Gastrocnemius medialis (tissue), 4 donors: Measurements from ENCODE around the gene GRK1. TPM values are rescaled to one million over a fixed set of nuclear protein-coding genes. Genes with fewer than 3 reads are reported as not detected.

Experiments used
- ATAC-seq, 2 donors: fragments of 150-250 bp; one replicate each; pipeline ENCODE4 v1.9.1; 2016
- DNase-seq, 2 donors: peaks; one replicate each; pipeline ENCODE4 v3.0.0-alpha.2; 2019
- H3K27ac ChIP-seq, 4 donors: fragments of 200-600 bp; sonication (generic); 1 replicate in 1 of 4; 2 replicates in 3 of 4; pipeline ENCODE4 v1.5.1; 2016 to 2018; ENCODE audit warnings: mild to moderate bottlenecking in 2 of 4, moderate library complexity in 1 of 4
- H3K27me3 ChIP-seq, 3 donors: fragments of 200-600 bp; sonication (generic) in 2 of 3; 1 replicate in 1 of 3; 2 replicates in 2 of 3; pipeline versions ENCODE4 v1.5.1 to v1.6.0; 2016 to 2019; ENCODE audit warnings: mild to moderate bottlenecking in 1 of 3, moderate library complexity in 1 of 3
- H3K36me3 ChIP-seq, 2 donors: fragments of 200-600 bp; sonication (generic) in 1 of 2; one replicate each; pipeline ENCODE4 v1.5.1; 2017 to 2018
- H3K4me1 ChIP-seq, 2 donors: fragments of 200-600 bp; sonication (generic) in 1 of 2; one replicate each; pipeline ENCODE4 v1.5.1; 2016 to 2017; ENCODE audit warnings: mild to moderate bottlenecking in 2 of 2
- H3K4me3 ChIP-seq, 4 donors: fragments of 200-600 bp; sonication (generic) in 3 of 4; 1 replicate in 1 of 4; 2 replicates in 3 of 4; pipeline ENCODE4 v1.5.1; 2016 to 2019; ENCODE audit warnings: mild to moderate bottlenecking in 2 of 4
- H3K9me3 ChIP-seq, 3 donors: fragments of 200-600 bp; sonication (generic) in 2 of 3; 1 replicate in 1 of 3; 2 replicates in 2 of 3; pipeline ENCODE4 v1.5.1; 2016 to 2019
- POLR2A ChIP-seq, 2 donors: fragments of 450-650 bp; IDR thresholded peaks; one replicate each; pipeline ENCODE4 v1.6.1; 2017; ENCODE audit warnings: antibody characterized with exemption in 2 of 2, mild to moderate bottlenecking in 2 of 2, moderate library complexity in 2 of 2
- in situ Hi-C, 4 donors: fragments of 200-750 bp; cut with MboI; loops; one replicate each; pipeline versions ENCODE4 v1.15.0 to v1.8.0; 2017; ENCODE audit warnings: low sequenced_read_pairs in 4 of 4
- intact Hi-C: fragments of 100-400 bp; cut with DNase I; formaldehyde crosslinking; loops from one replicate; pipeline ENCODE4 v1.15.1; 2023; ENCODE audit warnings: low total_unique reads
- total RNA-seq, 4 donors: library from RNA; depleted of rRNA; stranded (reverse); fragments of >200 nt; gene quantifications; one replicate each; pipeline versions ENCODE4 v1.1.0 to v1.2.3, GENCODE V29; 2016
- TF ChIP-seq, protein P1 (sequence below), 5 experiments: fragments of 450-650 bp in 3 of 5; fragments of 200-600 bp in 2 of 5; sonication (generic) in 2 of 5; IDR thresholded peaks in 4 of 5; conservative IDR thresholded peaks in 1 of 5; 1 replicate in 4 of 5; 2 replicates in 1 of 5; pipeline ENCODE4 v1.5.1; 2016 to 2019; ENCODE audit warnings: antibody characterized with exemption in 5 of 5, mild to moderate bottlenecking in 3 of 5, moderate library complexity in 3 of 5

Gene GRK1
- total RNA-seq, 4 donors from 2014 or later: 0.10 TPM; not detected in 3

DNA sequence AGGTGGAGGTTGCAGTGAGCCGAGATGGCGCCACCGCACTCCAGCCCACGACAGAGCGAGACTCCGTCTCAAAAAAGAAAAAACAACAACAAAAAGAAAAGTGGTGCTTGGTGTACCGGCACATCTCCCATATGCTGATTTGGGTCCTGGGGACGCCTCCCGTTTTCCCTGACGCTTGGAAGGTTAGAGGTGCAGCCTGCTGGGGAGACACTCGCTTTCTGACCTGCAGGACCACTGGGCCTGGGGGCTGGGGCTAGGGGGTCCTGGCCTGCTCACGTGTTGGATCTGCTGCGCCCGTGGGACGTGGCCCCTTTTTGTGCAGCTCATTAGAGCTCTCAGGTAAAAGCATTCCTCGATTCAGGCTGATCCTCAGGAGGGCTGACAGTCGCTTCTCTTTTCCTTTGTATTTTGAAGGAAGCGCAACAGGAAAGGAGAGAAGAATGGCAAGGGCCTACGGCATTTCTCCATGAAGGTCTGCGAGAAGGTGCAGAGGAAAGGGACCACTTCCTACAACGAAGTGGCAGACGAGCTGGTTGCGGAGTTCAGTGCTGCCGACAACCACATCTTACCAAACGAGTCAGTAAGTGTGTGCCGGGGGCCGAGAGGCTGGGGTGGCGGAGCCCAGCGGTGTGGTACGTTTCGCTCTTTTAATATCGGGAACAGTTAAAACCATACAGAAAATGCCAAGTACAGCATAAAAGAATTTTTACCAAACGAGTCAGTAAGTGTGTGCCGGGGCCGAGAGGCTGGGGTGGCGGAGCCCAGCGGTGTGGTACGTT is 34.1 kb upstream of the GRK1 start:
- H3K36me3 ChIP-seq: peaks cover 0 to 41% of the 10 kb centered on the region in 2 donors
- in situ Hi-C loops: no loop called here
- DNase-seq (no peak), ATAC-seq (no peak)
- TF ChIP-seq POLR2A (IDR thresholded peaks at IDR 0.05): no peak
- TF ChIP-seq, protein P1, sequence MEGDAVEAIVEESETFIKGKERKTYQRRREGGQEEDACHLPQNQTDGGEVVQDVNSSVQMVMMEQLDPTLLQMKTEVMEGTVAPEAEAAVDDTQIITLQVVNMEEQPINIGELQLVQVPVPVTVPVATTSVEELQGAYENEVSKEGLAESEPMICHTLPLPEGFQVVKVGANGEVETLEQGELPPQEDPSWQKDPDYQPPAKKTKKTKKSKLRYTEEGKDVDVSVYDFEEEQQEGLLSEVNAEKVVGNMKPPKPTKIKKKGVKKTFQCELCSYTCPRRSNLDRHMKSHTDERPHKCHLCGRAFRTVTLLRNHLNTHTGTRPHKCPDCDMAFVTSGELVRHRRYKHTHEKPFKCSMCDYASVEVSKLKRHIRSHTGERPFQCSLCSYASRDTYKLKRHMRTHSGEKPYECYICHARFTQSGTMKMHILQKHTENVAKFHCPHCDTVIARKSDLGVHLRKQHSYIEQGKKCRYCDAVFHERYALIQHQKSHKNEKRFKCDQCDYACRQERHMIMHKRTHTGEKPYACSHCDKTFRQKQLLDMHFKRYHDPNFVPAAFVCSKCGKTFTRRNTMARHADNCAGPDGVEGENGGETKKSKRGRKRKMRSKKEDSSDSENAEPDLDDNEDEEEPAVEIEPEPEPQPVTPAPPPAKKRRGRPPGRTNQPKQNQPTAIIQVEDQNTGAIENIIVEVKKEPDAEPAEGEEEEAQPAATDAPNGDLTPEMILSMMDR (IDR thresholded peaks at IDR 0.05 in 4 of 5, conservative IDR thresholded peaks at IDR 0.05 in 1 of 5): no peak
- H3K9me3 ChIP-seq: no peaks in the 10 kb centered on the region
- no peaks in the 10 kb centered on the region for H3K27me3 ChIP-seq
- intact Hi-C loops: no loop called here
- H3K4me1 ChIP-seq: no peaks in the 10 kb centered on the region
- no peak overlapping the region for H3K27ac ChIP-seq
- H3K4me3 ChIP-seq: no peak overlapping the region

GRCh38 chr13:113633485-113633873 is 33.5 kb upstream of the GRK1 start:
- no peak overlapping the region for H3K27ac ChIP-seq
- H3K27me3 ChIP-seq: no peaks in the 10 kb centered on the region
- no peaks in the 10 kb centered on the region for H3K4me1 ChIP-seq
- intact Hi-C loops (no loop called here), in situ Hi-C loops (no loop called here)
- no peak for DNase-seq
- no peak for ATAC-seq
- H3K36me3 ChIP-seq: peaks cover 0 to 47% of the 10 kb centered on the region in 2 donors
- H3K4me3 ChIP-seq: no peak overlapping the region
- TF ChIP-seq, protein P1 (IDR thresholded peaks at IDR 0.05 in 4 of 5, conservative IDR thresholded peaks at IDR 0.05 in 1 of 5): no peak
- no peak for TF ChIP-seq POLR2A (IDR thresholded peaks at IDR 0.05)
- H3K9me3 ChIP-seq: no peaks in the 10 kb centered on the region

GRCh38 chr13:113634279-113635047 is 32.6 kb upstream of the GRK1 start:
- no peak for ATAC-seq
- DNase-seq: no peak
- no peak for TF ChIP-seq POLR2A (IDR thresholded peaks at IDR 0.05)
- TF ChIP-seq, protein P1 (IDR thresholded peaks at IDR 0.05 in 4 of 5, conservative IDR thresholded peaks at IDR 0.05 in 1 of 5): no peak
- H3K4me3 ChIP-seq: no peak overlapping the region
- no peaks in the 10 kb centered on the region for H3K9me3 ChIP-seq
- no peaks in the 10 kb centered on the region for H3K27me3 ChIP-seq
- no peak overlapping the region for H3K27ac ChIP-seq
- in situ Hi-C loops (no loop called here), intact Hi-C loops (no loop called here)
- H3K36me3 ChIP-seq: peaks cover 0 to 52% of the 10 kb centered on the region in 2 donors
- no peaks in the 10 kb centered on the region for H3K4me1 ChIP-seq

DNA sequence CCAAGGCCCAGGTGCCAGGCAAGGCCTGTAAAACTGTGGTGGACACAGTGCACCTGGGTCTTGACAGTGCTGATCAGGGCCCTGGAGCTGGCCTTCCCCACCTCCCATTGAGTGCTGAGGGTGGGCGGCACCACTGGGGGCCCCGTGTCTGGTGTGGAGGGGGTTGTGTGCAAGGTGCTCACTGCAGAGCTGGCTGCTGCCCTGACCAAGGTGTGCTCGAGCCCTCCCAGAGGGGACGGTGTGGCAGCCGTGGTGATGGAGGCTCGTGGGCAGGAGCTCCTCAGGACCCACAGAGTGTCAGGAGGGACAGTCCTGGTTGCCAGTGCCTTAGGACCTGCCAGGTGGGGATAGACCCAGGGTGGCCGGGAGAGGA is 32.0 kb upstream of the GRK1 start:
- H3K36me3 ChIP-seq: peaks cover 0 to 58% of the 10 kb centered on the region in 2 donors
- H3K4me3 ChIP-seq: no peak overlapping the region
- H3K27ac ChIP-seq: no peak overlapping the region
- TF ChIP-seq, protein P1 (IDR thresholded peaks at IDR 0.05 in 4 of 5, conservative IDR thresholded peaks at IDR 0.05 in 1 of 5): no peak
- no peak for TF ChIP-seq POLR2A (IDR thresholded peaks at IDR 0.05)
- no peaks in the 10 kb centered on the region for H3K9me3 ChIP-seq
- no peaks in the 10 kb centered on the region for H3K4me1 ChIP-seq
- DNase-seq (no peak), ATAC-seq (no peak)
- intact Hi-C loops (no loop called here), in situ Hi-C loops (no loop called here)
- H3K27me3 ChIP-seq: no peaks in the 10 kb centered on the region
